Astrocyte (in vitro differentiated cells and primary cell): ENCODE data around the gene DLG1.

Experiments
- CTCF ChIP-seq: IDR thresholded peaks from 2 replicates; pipeline ENCODE4 v1.5.1; 2011; ENCODE audit warnings: low read depth, mild to moderate bottlenecking, inconsistent platforms, low read length, moderate library complexity; ENCODE audit not compliant: insufficient read depth
- EZH2 ChIP-seq: IDR thresholded peaks from 2 replicates; pipeline ENCODE4 v1.6.1; 2012; ENCODE audit warnings: mild to moderate bottlenecking, low read length, inconsistent platforms; ENCODE audit not compliant: insufficient read depth

GRCh38 chr3:197325773-197326172 lies 27.4 kb upstream of the DLG1 start:
- TF ChIP-seq CTCF (no peak), EZH2 (no peak)
